NT2/D1 (cell line): ENCODE data around the gene PDZD4.

Experiments
- DNase-seq: peaks from one replicate; pipeline ENCODE4 v3.0.0-alpha.2; 2011; ENCODE audit warnings: low read depth, low spot score
- H3K27me3 ChIP-seq: 2 replicates; pipeline ENCODE4 v1.6.0; 2011; ENCODE audit warnings: mild to moderate bottlenecking; ENCODE audit not compliant: insufficient read length, insufficient read depth
- H3K36me3 ChIP-seq: 2 replicates; pipeline ENCODE4 v1.6.1; 2011; ENCODE audit warnings: mild to moderate bottlenecking, low read length, mixed read lengths; ENCODE audit not compliant: insufficient read depth, insufficient read length
- H3K4me1 ChIP-seq: 2 replicates; pipeline ENCODE4 v1.5.1; 2011; ENCODE audit not compliant: insufficient read depth, insufficient read length
- H3K4me3 ChIP-seq: 2 replicates; pipeline ENCODE4 v1.5.1; 2011; ENCODE audit warnings: low read depth; ENCODE audit not compliant: insufficient read length
- H3K9ac ChIP-seq: 2 replicates; pipeline ENCODE4 v1.6.0; 2011; ENCODE audit warnings: low read depth; ENCODE audit not compliant: insufficient read length
- H3K9me3 ChIP-seq: 2 replicates; pipeline ENCODE4 v1.5.1; 2011; ENCODE audit warnings: mild to moderate bottlenecking, low read length; ENCODE audit not compliant: insufficient read depth
- SUZ12 ChIP-seq: IDR thresholded peaks from 2 replicates; pipeline ENCODE4 v1.6.1; 2011; ENCODE audit not compliant: insufficient read length, insufficient read depth; ENCODE audit errors: extremely low read depth
- YY1 ChIP-seq: IDR thresholded peaks from 2 replicates; pipeline ENCODE4 v1.6.1; 2011; ENCODE audit not compliant: insufficient read length, insufficient read depth
- ZNF274 ChIP-seq: IDR thresholded peaks from 2 replicates; pipeline ENCODE4 v1.6.1; 2011; ENCODE audit warnings: mild to moderate bottlenecking, low read depth, low read length

PDZD4 gene

GRCh38 chrX:153762626-153763173, 67.6 kb downstream of the PDZD4 start:
- H3K9ac ChIP-seq = no peak overlapping the region
- no peaks in the 10 kb centered on the region for H3K36me3 ChIP-seq
- DNase-seq = no peak
- TF ChIP-seq SUZ12 (no peak), ZNF274 (no peak), YY1 (no peak)
- H3K27me3 ChIP-seq = no peaks in the 10 kb centered on the region
- no peaks in the 10 kb centered on the region for H3K9me3 ChIP-seq
- H3K4me1 ChIP-seq = peaks cover 2% of the 10 kb centered on the region
- no peak overlapping the region for H3K4me3 ChIP-seq

- TF ChIP-seq ZNF274 (no peak), YY1 (no peak), SUZ12 (no peak)
These were observed 68.5 kb downstream of the PDZD4 start for GRCh38 chrX:153761863-153762262.

GRCh38 chrX:153755136-153755535, 75.2 kb downstream of the PDZD4 start:
- Histone ChIP-seq H3K27me3 (no peaks in the 10 kb centered on the region), H3K36me3 (no peaks in the 10 kb centered on the region), H3K9me3 (no peaks in the 10 kb centered on the region), H3K9ac (no peak overlapping the region), H3K4me3 (no peak overlapping the region), H3K4me1 (no peaks in the 10 kb centered on the region)
- no peak for TF ChIP-seq YY1
- no peak for TF ChIP-seq SUZ12
- TF ChIP-seq ZNF274 = no peak
- DNase-seq = no peak

More at GRCh38 chrX:153761863-153762262, 68.5 kb downstream of the PDZD4 start:
- H3K27me3 ChIP-seq = no peaks in the 10 kb centered on the region
- H3K9me3 ChIP-seq = no peaks in the 10 kb centered on the region
- peaks cover 2% of the 10 kb centered on the region for H3K4me1 ChIP-seq
- no peaks in the 10 kb centered on the region for H3K36me3 ChIP-seq
- DNase-seq = no peak
- no peak overlapping the region for H3K9ac ChIP-seq
- no peak overlapping the region for H3K4me3 ChIP-seq
